SKM-1 treated with dmso at 0.1 percent for 144 hours (cell line): ENCODE data around the gene HSPB3.
"Not testable (repeated sequence)": the region's sequence is repeated elsewhere in the genome, so short reads cannot be mapped to it uniquely, and the experiment has no call there.

Source experiments
- DNase-seq: peaks from one replicate; lab custom pipeline; 2025; ENCODE audit not compliant: unreplicated experiment; lab: John Stamatoyannopoulos, UW

The HSPB3 gene

DNA sequence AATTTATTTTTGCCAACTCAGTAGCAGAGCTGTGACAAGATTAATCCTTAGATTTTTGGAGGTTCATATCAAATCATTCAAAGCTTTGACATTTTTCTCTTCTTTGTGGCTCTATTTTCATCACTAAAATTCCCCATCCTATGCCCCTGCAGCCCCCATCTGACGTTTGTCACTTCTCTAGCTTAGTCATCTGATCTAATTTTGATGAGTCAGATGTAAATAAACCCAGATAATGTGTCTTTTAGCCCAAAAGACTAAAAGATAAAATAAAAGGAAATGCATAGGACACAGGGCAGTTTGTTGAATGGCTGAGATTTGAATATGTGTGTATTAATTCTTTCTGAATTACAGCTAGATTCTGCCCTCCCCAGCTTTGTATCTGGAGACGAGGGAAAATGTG, 897 bp upstream of the HSPB3 start:
- DNase-seq: no peak

DNA sequence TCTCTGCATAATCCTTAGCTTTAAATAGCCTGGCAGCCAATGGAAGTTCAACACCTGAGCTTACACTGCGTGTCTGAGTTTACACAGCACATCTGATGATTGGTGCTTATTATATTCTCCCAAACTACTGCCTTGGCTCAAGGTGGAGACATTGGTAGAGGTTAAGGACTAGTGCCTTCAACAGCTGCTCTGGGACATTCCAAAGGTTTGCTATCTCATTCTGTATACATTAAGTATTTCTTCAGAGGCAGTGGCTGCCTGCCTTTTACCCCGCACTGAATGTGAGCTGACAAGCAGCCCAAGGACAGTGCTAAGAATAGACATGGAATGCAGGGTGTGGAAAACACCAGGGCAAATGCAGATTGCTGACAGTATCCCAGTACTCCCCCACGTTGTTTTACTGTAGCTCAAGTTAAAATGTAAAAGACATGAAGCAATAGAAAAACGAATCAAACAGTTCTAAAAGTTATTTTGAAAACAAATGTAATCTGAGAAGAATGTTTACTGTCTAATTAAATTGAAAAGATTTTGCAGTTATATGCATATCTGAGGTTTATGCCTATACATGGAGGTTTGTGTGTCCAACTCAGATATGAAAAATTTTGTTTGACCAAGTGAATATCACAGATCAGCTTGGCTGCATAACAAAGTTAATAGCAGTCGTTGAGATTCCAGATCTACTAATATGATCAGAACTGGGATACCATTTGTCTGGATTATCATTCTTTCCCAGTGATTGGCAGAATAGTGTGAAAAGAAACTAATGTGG, 1.8 kb downstream of the HSPB3 start:
- DNase-seq: no peak

DNA sequence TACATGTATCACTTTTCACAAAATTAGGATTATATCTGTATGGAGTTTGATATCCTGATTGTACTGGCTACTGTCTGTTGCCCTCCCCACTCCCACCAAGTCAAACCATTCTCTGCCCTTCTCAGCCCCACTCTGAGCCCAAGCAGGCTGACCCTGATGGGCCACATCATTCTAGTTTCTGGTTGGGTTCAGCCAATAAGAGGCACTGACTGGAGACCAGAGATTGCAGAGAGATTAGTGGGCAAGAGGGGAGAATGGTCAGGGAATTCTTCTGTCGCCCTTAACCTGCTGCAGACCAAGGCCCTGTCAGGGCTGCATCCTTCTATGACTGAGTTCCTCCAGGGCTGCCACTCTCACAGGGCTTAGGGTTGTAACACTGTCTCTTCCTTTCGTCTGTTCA, 2.7 kb downstream of the HSPB3 start:
- DNase-seq: no peak

DNA sequence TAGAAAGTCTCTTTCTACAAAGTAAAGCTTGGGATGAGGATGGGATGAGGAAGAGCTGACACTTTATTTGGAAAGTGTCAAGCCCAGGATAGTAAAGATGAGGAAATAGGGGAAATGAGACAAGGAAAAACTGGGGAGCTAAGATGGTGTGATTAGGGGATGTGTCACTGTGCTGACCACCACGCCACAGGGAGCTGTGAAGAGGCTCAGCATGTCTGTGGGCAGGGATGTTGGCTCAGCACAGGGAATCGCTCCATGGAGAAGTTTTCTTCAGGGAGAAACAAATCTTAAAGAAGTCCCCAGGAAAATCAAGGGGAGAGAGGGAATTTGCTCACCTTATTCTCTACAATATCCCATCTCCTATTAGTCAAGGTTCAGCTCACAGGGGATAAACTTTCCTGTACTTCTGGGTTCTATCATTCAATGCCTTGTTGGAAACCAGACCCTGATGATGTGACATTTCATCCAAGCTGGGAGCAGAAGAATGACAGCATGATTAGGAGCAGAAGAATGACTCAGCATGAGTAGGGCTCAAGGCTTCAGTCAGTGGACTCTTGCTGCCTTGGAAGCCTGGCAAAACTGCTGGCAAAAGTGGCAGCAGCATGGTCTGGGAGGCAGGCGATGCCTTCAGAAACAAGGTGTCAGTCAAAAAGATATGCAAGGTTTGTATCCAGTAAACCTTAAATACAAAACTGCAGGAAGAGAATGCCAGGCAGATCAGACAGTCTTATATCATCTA, 4.9 kb downstream of the HSPB3 start:
- no peak for DNase-seq

DNA sequence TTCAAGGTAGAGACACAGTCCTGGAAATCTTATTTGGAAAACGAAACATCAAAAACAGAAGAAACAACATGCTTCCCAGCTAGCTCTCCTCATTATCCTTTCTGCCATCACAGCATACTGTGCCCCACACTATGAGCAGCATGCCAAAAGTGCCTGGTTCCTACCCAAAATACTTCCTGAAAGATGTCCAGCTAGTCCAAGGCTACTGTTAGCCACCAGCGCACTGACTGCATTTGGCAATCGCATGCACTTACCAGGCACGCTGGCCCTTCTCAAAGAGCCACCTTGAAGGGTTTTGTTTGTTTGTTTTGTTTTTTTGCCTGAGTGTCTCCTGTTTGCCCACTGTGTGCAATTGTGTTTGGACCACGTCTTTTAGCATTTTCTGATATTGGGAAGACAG, 6.8 kb downstream of the HSPB3 start:
- no peak for DNase-seq

DNA sequence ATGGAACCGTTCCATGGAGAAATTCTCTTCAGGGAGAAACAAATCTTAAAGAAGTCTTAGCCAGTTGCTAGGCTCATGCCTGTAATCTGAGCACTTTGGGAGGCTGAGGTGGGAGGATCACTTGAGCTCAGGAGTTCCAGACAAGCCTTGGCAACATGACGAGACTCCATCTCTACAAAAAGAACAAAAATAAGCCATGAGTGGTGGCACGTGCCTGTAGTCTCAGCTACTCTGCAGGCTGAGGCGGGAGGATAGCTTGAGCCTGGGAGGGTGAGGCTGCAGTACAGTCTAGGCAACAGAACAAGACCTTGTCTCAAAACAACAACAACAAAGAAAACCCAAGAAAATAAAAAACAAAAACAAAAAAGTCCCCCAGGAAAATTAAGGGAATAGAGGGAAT, 8.2 kb downstream of the HSPB3 start:
- DNase-seq: no peak

DNA sequence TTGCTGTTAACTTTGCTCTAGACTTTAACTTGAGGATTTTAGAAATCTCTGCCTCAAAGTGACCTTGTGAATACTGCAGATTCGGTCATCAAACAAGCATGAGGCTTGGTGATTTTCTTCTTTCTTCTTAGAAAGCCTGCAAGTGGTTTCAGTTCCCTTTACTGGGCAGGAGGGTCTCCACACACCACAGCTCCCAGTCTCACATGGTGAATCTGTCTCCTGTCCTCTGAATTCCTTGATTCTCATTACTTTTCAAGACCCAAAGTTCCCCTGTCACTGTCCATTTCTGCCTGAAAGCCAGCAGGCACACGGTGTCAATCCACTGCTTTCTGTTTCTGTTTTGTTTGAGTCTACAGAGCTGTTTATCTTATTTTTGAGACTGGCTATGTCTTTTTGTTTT, 14.1 kb downstream of the HSPB3 start:
- DNase-seq: no peak

DNA sequence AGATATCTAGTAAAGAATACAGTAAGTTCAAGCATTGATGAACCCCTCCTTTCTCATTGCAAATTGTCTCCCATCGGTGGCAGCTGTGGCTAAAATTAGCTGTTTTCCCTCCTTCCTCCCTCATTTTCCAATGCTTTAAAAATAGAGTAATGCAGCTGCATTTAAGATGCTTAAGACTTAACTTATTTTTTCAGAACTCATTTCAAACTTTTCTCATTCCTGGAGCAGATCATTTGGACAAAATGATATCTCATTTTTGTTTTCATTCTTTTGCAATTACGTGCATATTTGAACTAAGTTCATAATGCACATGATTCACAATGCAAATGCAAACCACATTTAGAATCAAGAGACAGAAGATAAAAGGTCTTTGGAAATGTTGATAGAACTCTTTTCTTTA, 14.6 kb downstream of the HSPB3 start:
- DNase-seq: no peak

DNA sequence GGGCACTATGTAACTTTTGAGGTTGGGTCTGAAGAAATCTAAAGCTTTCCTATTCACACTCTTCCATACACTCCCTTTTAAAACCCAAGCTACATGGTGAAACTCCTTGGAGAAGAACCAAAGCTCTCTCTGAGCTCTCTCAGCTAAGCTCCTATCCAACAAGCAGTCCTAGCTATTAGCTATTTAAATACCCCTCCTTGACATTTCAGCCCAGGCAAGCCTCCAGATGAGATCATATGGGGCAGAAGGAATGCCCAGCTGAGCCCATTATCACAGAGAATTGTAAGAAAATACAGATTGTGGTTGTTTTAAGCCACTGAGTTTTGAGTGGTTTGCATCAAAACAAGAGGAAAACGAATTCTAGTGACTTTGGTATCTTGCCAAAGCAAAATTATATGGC, 15.2 kb downstream of the HSPB3 start:
- no peak for DNase-seq

DNA sequence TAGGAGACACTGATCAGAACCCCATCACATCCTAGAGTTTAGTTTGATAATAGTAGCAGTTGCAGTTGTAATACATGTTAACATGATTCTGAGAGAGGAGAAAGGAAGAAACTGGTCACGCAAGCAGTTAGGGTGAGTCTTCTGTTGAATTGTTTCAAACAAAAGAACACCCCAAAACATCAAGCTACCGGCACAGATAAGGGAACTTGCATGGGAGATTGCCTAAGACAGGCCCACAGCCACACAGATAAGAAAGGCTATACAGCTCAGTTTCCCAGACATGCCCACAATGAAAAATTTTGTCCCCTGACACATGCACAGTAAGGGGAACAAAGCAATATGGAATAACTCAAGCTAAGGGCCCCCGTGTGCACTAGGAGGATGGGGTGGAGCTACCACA, 15.9 kb downstream of the HSPB3 start:
- peak; percentile 13 for DNase-seq

DNA sequence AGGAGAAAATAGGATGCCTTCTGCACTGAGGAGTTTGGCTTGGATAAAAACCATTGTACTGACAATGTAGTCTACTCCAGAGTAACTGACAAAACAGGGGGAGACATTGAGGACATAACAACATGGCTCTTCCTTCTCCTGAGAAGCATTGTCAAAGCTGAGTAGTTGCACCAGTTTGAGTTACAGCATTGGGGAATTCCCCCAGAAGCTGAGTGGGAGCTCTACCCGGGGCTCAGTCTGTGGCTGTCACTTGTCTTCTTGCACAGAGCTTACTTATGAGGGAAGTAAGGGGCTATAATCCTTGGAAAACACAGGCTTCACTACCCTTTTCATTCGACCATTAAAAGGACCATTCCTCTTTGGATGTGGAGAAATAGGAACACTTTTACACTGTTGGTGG, 21.2 kb downstream of the HSPB3 start:
- DNase-seq: no peak

DNA sequence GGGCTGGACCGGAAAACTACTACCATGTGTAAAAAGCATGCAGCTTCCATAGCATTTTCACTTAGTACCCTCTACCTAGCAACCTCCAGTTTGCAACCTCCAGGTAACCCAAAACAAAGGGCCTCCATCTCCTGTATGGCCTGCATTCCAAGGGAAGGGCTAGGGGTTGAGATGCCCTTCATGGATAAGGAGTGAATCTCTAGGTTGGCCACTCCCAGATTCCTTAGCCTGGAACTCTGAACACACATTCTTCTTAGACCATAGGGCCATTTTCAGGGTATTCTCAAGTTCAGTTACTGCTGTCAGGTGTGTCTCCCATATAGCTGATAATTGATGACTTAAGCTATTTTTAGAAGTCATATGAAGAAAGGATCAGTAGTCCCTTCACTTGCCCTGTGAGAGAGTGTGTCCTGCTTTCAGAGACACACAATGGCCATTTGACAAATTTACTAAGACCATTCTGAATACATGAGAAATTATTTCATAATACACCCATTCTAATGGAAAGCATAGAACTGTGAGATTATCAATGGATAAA, 22.5 kb downstream of the HSPB3 start:
- DNase-seq: no peak

DNA sequence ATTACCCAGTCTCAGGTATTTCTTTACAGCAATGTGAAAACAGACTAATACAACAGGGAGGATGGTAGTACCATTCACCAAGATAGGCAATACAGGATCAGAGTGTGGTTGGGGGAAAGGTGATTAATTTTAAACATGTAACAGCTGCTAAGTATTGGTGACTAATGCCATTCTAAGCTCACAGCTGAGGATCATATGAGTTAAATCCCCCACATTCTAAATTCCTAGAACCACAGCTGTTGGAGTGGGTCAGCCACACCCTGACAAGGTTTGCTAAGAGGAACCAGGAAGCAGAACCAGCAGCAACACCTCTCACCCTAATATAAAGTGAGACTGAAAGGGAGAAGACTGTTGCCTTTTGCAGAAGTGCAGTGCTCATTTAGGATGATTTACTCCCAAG, 24.8 kb downstream of the HSPB3 start:
- no peak for DNase-seq

DNA sequence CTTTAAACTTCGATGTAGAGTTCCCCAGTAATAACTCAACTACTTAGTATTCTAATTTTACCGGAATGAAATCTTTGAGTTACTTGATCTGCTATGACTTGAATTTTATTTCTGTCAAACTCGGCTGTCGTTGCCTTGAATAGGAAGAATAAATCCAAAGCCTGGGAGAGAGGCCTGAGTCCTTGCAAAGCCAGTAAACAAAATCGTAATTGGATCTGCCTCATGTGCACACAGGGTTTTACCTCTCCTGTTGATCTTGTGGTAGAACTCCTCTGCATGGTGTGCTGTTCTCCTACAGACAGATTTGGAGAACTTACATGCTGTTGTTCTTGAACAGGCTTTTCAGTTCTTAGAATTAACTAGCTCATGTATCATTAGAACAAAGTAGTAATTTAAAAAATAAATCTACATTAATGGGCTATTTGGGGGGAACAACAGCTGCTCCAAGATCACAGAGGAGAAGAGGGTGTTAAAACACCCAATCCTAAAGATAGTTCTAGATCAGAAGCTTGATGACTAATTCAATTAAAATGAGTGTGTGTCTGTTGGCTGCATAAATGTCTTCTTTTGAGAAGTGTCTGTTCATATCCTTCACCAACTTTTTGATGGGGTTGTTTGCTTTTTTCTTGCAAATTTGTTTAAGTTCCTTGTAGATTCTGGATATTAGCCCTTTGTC, 28.9 kb downstream of the HSPB3 start:
- DNase-seq: no peak

DNA sequence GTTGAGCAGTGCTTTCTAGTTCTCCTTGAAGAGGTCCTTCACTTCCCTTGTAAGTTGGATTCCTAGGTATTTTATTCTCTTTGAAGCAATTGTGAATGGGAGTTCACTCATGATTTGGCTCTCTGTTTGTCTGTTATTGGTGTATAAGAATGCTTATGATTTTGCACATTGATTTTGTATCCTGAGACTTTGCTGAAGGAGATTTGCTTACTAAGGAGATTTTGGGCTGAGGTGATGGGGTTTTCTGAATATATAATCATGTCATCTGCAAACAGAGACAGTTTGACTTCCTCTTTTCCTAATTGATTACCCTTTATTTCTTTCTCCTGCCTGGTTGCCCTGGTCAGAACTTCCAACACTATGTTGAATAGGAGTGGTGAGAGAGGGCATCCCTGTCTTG, 30.2 kb downstream of the HSPB3 start:
- not testable (repeated sequence) for DNase-seq

DNA sequence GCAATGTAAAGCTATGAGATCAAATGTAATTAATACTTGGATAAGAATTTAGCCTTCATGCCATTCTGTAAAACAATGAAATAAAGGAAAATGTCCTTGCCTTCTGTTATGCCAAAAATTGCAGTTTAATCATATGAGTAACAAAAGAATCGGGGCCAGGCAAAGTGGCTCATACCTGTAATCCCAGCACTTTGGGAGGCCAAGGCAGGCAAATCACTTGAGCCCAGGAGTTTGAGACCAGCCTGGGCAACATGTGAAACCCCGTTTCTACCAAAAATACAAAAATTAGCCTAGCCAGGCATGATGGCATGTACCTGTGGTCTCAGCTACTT, 34.1 kb downstream of the HSPB3 start:
- DNase-seq: not testable (repeated sequence)

DNA sequence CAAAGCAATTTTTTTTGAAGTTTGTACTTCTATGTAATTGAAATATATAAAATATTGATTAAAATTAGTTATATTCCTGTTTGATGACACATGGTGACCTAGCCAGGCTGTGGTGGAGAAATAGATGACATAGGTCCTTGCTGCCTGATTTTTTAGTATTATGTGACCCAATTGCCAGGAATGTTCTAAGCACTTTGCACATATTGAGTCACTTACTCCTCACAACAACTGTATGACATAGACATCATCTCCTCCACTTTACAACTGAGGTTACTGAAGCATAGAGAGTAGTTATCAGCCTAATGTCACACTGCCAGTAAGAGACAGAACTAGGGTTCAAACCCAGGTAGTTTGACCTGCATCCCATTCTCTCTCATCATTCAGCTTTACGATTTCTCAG, 35.8 kb downstream of the HSPB3 start:
- DNase-seq: no peak

DNA sequence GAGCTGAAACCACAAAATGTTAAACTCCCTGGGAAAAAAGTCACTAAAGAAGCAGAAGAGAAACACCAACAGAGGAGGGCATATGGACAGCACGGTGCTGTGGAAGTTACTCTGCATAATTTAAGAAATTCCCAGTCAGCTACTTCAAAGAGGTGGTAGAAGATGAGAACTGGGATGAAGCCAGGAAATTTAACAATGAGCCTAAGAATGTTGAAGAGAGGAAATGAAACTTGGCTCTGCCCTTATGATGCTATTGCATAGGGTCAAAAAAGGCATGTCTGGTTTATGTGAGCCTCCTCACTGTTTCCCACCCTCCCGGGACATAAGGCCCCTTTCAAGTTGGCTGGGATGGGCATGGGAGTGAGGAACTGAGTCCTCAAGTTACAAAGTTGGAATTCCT, 36.7 kb downstream of the HSPB3 start:
- DNase-seq: no peak

DNA sequence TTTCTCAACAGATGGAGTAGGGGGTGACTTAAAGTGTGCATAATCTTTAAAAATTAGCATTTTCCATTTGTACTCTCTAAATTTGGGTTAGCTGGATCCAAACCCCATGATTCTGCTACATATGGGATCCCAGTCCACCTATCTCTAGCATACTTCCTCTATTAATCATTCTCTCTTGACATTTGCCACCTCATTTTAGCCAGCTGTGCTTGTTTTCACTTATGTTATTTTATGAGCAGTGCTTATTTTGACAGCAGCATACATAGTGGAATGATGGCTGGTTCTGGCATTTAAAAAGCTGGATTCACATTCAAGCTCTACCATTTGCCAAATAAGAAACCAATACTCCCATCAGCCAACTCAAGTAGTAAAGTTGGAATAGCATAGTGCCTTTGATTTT, 39.5 kb downstream of the HSPB3 start:
- no peak for DNase-seq
